HEK293T (cell line): ENCODE data around the gene TNS3.

Experiments used
- CTCF ChIA-PET: fragments of 350-600 bp; formaldehyde crosslinking; extraction: SDS; loops from one replicate; lab custom pipeline; 2021; ENCODE audit warnings: antibody characterized with exemption, inconsistent platforms; lab: Yijun Ruan, JAX
- POLR2A ChIA-PET: fragments of 350-600 bp; formaldehyde crosslinking; extraction: SDS; loops from one replicate; lab custom pipeline; 2020; ENCODE audit warnings: antibody characterized with exemption, inconsistent platforms; lab: Yijun Ruan, JAX
- DNase-seq: peaks from one replicate; pipeline ENCODE4 v3.0.0; 2012; ENCODE audit warnings: mixed read lengths; ENCODE audit errors: extremely low spot score
- ARNT ChIP-seq: fragments of 450-650 bp; IDR thresholded peaks from 2 replicates; pipeline ENCODE4 v1.6.1; 2017; ENCODE audit warnings: mild to moderate bottlenecking
- BHLHE40 ChIP-seq: fragments of 450-650 bp; IDR thresholded peaks from 2 replicates; pipeline ENCODE4 v1.6.1; 2016; ENCODE audit warnings: mild to moderate bottlenecking, moderate library complexity, borderline replicate concordance
- CTBP1 ChIP-seq: fragments of 450-650 bp; IDR thresholded peaks from 2 replicates; pipeline ENCODE4 v1.6.1; 2016; ENCODE audit warnings: borderline replicate concordance
- ELF4 ChIP-seq: fragments of 450-650 bp; IDR thresholded peaks from 2 replicates; pipeline ENCODE4 v1.6.1; 2017; ENCODE audit warnings: antibody characterized with exemption
- FOXA1 ChIP-seq: fragments of 450-650 bp; IDR thresholded peaks from 2 replicates; pipeline ENCODE4 v1.6.1; 2016; ENCODE audit warnings: mild to moderate bottlenecking
- FOXK2 ChIP-seq: fragments of 450-650 bp; IDR thresholded peaks from 2 replicates; pipeline ENCODE4 v1.6.1; 2016; ENCODE audit warnings: mild to moderate bottlenecking
- FOXM1 ChIP-seq: fragments of 450-650 bp; IDR thresholded peaks from 2 replicates; pipeline ENCODE4 v1.6.1; 2017; ENCODE audit warnings: mild to moderate bottlenecking, borderline replicate concordance
- HDGF ChIP-seq: fragments of 450-650 bp; IDR thresholded peaks from 2 replicates; pipeline ENCODE4 v1.6.1; 2017; ENCODE audit warnings: antibody characterized with exemption, borderline replicate concordance
- L3MBTL2 ChIP-seq: fragments of 450-650 bp; conservative IDR thresholded peaks from 2 replicates; pipeline ENCODE4 v1.6.1; 2016; ENCODE audit warnings: mild to moderate bottlenecking
- LEF1 ChIP-seq: fragments of 450-650 bp; IDR thresholded peaks from 2 replicates; pipeline ENCODE4 v1.6.1; 2017; ENCODE audit warnings: mild to moderate bottlenecking, borderline replicate concordance
- NFRKB ChIP-seq: fragments of 450-650 bp; IDR thresholded peaks from 2 replicates; pipeline ENCODE4 v1.6.1; 2016; ENCODE audit warnings: mild to moderate bottlenecking, moderate library complexity
- SP1 ChIP-seq: fragments of 450-650 bp; IDR thresholded peaks from 2 replicates; pipeline ENCODE4 v1.6.1; 2017
- SUZ12 ChIP-seq: fragments of 450-650 bp; IDR thresholded peaks from 2 replicates; pipeline ENCODE4 v1.6.1; 2016; ENCODE audit warnings: mild to moderate bottlenecking
- TARDBP ChIP-seq: fragments of 450-650 bp; IDR thresholded peaks from 2 replicates; pipeline ENCODE4 v1.6.1; 2016
- ZNF384 ChIP-seq: fragments of 450-650 bp; IDR thresholded peaks from 2 replicates; pipeline ENCODE4 v1.6.1; 2016
- TF ChIP-seq, protein P1 (sequence below): fragments of 450-650 bp; IDR thresholded peaks from 2 replicates; pipeline ENCODE4 v1.6.1; 2016

Gene TNS3

DNA sequence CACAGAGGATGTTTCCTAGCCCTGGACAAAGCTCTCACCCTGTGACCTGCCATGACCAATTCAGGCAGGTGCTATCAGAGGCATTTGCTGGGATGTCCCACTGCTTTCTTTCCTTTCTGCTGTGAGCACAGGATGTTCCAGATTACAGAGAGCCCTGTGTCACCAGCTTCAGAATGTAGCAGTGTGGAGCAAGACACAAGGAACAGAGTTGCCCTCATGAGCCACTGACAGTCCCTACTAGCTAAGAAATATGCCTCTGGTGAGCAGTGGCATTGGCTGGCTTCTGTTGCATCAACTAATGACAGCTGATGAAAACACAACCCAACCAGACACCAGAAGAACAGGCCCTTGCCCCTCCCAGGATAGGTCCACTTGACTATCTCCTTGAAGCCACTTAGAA, 337.2 kb downstream of the TNS3 start:
- ChIA-PET POLR2A (no interaction called here), CTCF (no interaction called here)
- TF ChIP-seq FOXA1 (no peak), TARDBP (no peak), ELF4 (no peak), ARNT (no peak), SP1 (no peak), NFRKB (no peak), ZNF384 (no peak)
- no peak for DNase-seq

DNA sequence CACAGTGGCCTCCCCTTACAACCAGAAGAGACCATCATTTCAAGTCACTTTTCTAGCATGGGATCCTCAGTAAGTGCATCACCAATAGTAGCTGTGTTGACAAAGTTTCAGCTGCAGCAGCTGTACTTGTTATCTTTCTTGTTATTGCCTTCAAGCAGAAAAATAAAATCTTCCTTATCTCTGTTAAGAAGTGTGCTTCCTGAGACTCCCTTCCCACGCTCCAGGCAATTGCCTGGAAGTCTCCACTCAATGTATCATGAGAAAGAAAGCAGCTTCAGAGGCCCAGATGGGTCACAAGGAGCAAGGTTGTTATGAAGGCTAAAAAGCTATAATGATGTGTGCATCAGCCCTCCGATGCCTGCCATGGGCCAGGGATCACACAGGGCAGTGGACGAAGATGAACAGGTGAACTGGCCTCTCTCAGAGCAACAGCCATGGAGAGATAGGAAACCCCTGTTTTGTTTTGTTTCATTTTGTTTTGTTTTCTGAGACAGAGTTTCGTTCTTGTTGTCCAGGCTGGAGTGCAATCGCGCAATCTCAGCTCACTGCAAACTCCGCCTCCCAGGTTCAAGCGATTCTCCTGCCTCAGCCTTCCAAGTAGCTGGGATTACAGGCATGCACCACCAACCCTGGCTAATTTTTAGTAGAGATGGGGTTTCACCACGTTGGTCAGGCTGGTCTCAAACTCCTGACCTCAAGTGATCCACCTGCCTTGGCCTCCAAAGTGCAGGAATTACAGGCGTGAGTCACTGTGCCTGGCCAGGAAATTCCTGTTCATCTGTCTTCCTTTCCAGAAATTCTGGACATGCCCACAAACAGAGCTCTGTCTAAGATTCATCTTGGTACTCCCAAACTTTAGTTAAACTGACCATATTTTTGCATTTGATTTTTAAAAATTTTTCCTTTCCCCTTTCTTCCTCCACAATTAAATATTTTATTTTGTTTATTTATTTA, 340.5 kb downstream of the TNS3 start:
- CTCF ChIA-PET: no interaction called here
- TF ChIP-seq TARDBP (no peak), CTBP1 (no peak), FOXK2 (no peak)
- POLR2A ChIA-PET: interaction anchor here (1.0 kb wide), 1 partner anchor 10 kb away, joined by 3 read pairs; no protein-coding TSS in a partner anchor
- no peak for DNase-seq

DNA sequence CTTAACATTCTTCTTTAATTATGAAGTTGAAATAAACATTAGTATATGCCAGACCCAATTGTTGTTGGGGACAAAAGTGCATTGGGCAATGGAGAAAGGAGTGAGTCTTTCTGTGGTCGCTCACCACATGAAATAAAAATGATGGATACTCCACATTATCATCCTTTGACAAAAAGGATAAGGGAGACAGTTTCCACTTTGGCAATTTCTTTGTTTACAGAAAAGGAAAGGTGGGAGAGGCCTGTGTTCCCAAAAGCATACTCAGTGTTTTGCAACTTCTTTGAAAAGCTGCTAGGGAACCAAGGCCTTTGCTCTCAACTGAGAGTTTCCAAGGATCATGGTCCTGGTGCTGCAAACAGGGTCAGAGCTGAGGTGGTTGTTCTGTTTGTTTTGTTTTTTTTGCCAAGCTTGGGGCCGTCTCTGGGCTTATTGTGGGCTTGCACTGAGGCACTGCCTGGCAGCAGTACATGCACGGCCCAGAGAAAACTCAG, 341.9 kb downstream of the TNS3 start:
- TF ChIP-seq L3MBTL2 (no peak), SP1 (no peak), ZNF384 (no peak), FOXK2 (no peak), BHLHE40 (no peak), ARNT (no peak), FOXA1 (no peak), ELF4 (no peak), LEF1 (no peak), NFRKB (no peak), SUZ12 (no peak)
- POLR2A ChIA-PET: interaction anchor here (0.6 kb wide), 1 partner anchor 10 kb away, joined by 3 read pairs; no protein-coding TSS in a partner anchor
- DNase-seq: no peak
- CTCF ChIA-PET: no interaction called here

DNA sequence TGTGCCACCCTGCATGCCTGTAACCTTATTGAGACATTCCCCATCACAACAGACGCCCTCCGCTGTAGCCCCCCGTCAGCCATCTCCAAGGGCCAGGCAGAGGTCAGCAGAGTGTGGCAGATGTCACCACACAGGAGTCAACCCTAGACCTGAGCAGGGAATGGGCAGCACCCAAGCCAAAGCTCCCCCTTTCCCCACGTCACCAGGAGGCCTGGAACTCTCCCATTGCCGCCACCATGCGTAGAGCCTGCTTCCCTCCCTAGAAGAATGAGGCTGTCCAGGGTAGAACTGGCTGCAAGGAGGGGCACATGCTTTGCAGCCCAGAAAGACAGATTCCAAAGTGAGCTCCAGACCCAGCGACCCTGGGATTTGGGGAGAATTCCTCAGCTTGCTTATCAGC, 342.9 kb downstream of the TNS3 start:
- TF ChIP-seq ARNT: no peak
- CTCF ChIA-PET: no interaction called here
- POLR2A ChIA-PET: no interaction called here
- DNase-seq: no peak

DNA sequence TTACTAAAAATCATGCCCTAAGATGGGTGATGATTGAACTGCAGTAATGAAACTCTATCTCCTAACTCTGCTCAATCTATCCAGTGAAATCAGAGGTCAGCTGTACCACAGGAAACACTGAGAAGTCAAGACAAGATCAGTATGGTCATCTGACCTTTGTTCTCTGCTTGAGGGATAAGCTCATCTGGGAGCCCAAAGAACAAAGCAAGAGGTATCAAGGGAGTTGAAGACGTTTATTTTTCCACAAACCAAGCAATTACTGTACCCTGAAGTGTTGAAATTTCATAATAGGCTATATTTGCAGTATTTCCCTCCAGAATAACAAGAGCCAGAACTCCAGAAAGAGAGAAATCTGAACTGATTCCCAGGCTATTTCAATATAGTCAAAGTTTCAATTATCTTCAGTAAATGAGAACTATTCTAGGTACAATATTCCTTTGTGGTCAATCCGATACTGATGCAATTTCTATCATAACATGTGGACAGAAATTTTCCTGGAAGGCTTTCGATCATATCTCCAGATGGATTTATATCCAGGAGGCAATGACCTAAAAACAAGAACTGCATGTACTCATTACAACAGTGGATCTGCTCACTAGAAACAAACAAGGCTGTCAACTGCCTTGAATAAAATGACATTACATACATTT, 345.3 kb downstream of the TNS3 start:
- no peak for DNase-seq
- no peak for TF ChIP-seq CTBP1
- no peak for TF ChIP-seq ARNT
- no peak for TF ChIP-seq FOXA1
- no peak for TF ChIP-seq ELF4
- no peak for TF ChIP-seq TARDBP
- TF ChIP-seq, protein P1, sequence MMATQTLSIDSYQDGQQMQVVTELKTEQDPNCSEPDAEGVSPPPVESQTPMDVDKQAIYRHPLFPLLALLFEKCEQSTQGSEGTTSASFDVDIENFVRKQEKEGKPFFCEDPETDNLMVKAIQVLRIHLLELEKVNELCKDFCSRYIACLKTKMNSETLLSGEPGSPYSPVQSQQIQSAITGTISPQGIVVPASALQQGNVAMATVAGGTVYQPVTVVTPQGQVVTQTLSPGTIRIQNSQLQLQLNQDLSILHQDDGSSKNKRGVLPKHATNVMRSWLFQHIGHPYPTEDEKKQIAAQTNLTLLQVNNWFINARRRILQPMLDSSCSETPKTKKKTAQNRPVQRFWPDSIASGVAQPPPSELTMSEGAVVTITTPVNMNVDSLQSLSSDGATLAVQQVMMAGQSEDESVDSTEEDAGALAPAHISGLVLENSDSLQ: no peak
- TF ChIP-seq NFRKB: no peak
- TF ChIP-seq BHLHE40: no peak
- TF ChIP-seq LEF1: no peak
- no peak for TF ChIP-seq SP1
- TF ChIP-seq ZNF384: no peak
- TF ChIP-seq L3MBTL2: no peak
- TF ChIP-seq FOXM1: no peak
- no peak for TF ChIP-seq HDGF
- no peak for TF ChIP-seq FOXK2
- TF ChIP-seq SUZ12: no peak
- ChIA-PET CTCF (interaction anchor here (1.0 kb wide), 1 partner anchor 30 kb away, joined by 3 read pairs; no protein-coding TSS in a partner anchor), POLR2A (no interaction called here)

DNA sequence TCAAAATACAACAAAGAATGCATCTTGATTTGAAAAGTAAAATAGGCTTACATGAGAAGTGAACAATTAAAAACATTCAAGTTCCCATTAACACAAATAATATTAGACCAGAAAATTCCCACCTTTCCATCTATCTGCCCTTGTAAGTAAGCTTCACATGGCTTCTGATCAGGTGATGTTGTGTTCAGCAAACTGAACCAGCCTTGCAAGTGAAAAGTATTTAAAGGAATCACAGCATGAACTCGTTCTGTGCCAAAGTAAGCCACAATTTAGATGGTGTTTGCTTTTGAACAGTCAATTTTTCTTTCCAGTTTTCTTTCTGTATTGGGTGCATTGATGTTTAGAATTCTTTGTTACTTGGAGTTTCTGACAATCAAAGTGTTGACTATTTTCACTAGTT, 347.9 kb downstream of the TNS3 start:
- CTCF ChIA-PET: no interaction called here
- TF ChIP-seq ZNF384 (no peak), ELF4 (no peak), HDGF (no peak), CTBP1 (no peak), TARDBP (no peak), BHLHE40 (no peak), L3MBTL2 (no peak), FOXA1 (no peak), FOXM1 (no peak), SP1 (no peak), LEF1 (no peak), SUZ12 (no peak), ARNT (no peak), NFRKB (no peak), FOXK2 (no peak)
- TF ChIP-seq, protein P1: no peak
- POLR2A ChIA-PET: no interaction called here
- DNase-seq: no peak
